ENCODE measurements around the gene SLA2. TPM values are rescaled to one million over a fixed set of nuclear protein-coding genes. Genes with fewer than 3 reads are reported as not detected.

SLA2 gene
- total and polyA plus RNA-seq, 2 of the 8 experiments (the other 6 are each of a cell fraction or from before 2014, with no cell fraction given): 0.18 TPM; not detected in 1

- no peak for TF ChIP-seq GABPA (IDR thresholded peaks at IDR 0.05; ENCODE audit: borderline replicate concordance, insufficient read depth, low read length)
Observed at GRCh38 chr20:36633285-36633772, 12.7 kb downstream of the SLA2 start (continued).
